ENCODE measurements around the gene PTPRG.

The PTPRG gene

GRCh38 chr3:62097121-62097520 is 535.8 kb downstream of the PTPRG start:
- no peak for DNase-seq

GRCh38 chr3:62098646-62099365 is 537.4 kb downstream of the PTPRG start:
- no peak for DNase-seq

DNA sequence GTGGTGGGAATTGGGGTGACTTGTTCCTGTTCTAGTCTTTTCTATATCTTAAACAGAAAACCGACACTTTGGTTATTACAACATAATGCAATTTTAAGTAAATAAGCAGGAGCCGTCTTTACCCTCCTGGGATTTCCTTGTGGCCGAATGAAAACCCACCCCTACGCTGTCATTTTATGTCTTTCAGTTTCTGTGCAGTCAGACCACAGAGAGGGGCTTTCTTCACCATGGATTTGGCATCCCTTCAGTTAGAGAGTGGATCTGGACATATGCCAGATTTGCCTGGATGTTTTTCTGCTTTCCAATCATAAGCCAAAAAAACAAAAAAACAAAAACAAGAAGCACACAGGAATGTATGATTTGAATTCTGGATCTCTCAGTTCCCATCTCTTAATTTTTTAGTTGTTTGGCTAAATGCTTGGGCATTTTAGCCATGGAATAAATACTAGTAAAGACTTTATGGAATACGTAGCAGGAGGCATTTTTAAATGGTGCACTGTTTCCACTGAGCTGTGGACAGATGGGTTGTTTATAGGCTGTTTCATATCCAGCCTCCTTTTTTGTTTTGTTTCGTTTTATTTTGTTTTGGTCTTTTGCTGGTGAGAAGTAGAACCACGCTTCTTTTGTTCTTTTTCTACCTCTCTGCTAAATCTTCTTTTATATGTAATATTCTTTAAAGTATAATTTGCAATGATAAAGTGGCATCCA is 539.1 kb downstream of the PTPRG start:
- DNase-seq: no peak

- DNase-seq: no peak
These were observed 540.1 kb downstream of the PTPRG start for GRCh38 chr3:62101488-62101887.

DNA sequence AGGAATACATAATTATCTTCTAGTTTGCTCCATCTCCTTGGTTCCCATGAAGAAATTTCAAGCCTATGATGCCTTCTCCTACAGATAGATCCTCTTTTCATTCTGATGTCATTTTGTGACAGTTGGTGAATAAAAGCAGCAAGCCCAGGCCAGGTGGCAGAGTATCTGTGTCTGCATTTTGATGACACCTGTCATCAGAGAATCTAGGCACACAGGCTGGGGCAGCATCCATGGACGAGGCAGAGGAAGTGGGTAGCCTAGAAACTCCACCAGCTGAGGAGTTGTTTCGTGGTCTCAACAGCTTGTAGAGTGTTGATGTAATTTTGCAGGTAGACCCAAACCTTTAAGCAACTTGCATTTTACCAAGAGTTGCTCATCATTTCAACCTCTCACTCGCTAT is 542.2 kb downstream of the PTPRG start:
- DNase-seq: no peak

GRCh38 chr3:62109534-62109933 is 548.2 kb downstream of the PTPRG start:
- DNase-seq: no peak

- DNase-seq: no peak
These were observed 549.3 kb downstream of the PTPRG start for GRCh38 chr3:62110443-62111225.

- no peak for DNase-seq
These were observed 551.7 kb downstream of the PTPRG start for GRCh38 chr3:62113092-62113491.

DNA sequence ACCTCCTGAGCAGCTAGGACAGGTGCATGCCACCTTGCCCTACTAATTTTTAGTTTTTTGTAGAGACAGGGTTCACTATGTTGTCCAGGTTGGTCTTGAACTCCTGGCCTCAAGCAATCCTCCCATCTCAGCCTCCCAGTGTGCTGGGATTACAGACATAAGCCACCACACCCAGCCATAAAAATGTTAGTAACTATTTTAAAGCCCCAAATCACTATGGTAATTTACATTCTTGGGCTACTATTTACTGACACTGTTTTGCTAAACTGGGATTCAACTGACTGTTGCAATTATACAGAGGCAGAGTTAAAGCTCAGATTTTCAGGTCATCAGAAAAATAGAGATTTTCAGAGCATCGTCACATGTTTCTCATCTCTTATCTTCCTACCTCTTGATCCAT is 553.4 kb downstream of the PTPRG start:
- DNase-seq: no peak

GRCh38 chr3:62117903-62118548 is 556.7 kb downstream of the PTPRG start:
- DNase-seq: no peak

- no peak for DNase-seq
These were observed 557.8 kb downstream of the PTPRG start for GRCh38 chr3:62119139-62119538.

DNA sequence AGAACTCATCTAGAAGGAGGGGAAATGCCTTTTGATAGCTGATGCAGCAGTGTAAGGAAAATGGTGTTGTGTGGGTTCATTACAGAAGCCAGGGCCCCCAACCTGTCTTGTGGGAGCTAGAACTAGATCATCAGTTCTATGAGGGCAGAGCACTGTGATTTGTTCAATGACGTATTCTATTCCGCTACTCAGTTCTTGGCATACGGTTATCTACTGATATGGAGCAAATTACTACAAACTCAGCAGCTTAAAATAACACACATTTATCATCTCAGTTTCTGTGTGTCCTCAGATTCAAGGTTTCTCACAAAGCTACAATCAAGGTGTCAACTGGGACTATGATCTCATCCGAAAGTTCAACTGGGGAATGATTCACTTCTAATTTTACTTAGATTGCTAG is 561.4 kb downstream of the PTPRG start:
- DNase-seq: no peak

- no peak for DNase-seq
These were observed 564.0 kb downstream of the PTPRG start for GRCh38 chr3:62125380-62125779.

- no peak for DNase-seq
These were observed 565.7 kb downstream of the PTPRG start for GRCh38 chr3:62127116-62127515.

- no peak for DNase-seq
These were observed 566.7 kb downstream of the PTPRG start for GRCh38 chr3:62128051-62128450.

DNA sequence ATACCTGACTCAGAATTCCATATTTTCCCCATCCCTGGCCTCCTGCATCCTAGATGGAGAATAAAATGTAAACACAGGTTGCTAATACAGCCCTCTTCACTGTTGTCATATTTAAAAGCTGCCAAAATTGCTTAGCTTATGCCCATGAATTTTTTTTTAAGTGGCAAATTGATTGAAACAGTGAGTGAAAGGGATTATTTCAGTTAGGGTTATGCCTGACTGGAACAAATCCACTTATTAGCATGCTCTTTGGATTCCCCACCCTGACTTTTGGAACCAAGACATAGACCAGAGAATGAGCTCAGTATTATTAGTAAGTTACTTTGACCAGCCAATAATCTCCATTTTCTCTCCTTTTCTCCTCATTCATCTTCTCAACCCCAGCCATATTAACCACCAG is 567.3 kb downstream of the PTPRG start:
- no peak for DNase-seq

DNA sequence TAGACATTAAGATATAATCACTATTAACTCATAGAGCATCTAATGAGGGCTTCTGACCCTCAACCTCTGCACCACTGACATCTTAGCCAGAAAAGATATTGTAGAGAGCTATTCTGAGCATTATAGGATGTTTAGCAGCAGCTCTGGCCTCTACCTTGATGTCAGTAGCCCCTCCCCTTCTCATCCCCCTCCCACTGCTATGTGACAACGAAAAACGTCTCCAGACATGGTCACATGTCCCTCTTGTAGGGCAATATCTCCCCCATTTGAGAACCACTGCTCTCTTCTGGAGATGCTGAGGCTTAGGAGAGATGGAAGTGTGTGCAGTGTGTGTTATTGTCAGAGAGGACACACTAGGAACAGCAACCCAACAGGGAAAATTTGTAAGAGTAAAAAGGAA is 569.7 kb downstream of the PTPRG start:
- DNase-seq: no peak

GRCh38 chr3:62131620-62132019 is 570.2 kb downstream of the PTPRG start:
- DNase-seq: peak; percentile 5

DNA sequence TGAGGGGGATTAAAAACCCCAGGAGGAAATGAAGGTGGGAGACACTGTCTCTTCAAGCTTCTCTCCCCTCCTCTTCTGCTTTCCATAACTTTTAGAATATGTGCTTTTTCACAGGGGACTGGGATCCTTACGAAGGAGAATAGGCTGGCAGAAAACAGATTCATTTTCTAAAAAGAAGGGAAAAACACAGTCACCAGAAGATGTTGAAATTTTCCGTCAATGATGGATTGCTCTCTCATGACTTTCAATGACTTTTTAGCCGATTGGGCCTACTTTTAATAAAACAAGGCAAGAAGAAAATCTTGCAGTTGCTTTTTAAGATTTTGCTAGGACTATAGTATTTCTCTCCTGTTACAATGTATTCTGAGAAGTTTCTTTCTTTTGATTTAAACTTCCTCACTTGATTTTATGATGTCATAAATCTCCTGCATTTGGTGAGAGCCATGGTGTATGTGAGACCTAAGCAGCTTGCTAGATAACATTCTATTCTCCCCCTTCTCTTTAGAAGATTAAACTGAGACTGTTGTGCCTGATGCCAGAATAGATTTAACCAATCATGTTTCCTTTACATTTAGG is 570.7 kb downstream of the PTPRG start:
- no peak for DNase-seq

DNA sequence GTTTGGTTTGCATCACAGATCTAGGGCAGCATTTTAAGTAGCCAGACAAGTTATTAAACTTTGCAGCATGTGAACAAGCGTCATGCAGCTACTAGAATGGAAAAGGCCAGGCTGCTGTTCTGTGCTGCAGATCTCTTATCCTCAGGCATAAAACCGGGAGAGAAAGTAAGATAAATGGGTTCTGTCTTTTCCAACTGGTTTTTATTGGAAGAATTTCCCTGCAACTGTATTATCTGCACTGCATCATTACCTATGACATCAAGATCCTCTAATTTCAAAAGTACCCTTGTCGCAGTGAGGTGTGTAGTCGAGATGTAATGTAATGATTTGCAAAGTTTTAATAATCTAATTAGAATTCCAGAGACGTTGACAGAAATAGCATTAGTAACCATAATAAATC is 571.6 kb downstream of the PTPRG start:
- no peak for DNase-seq

DNA sequence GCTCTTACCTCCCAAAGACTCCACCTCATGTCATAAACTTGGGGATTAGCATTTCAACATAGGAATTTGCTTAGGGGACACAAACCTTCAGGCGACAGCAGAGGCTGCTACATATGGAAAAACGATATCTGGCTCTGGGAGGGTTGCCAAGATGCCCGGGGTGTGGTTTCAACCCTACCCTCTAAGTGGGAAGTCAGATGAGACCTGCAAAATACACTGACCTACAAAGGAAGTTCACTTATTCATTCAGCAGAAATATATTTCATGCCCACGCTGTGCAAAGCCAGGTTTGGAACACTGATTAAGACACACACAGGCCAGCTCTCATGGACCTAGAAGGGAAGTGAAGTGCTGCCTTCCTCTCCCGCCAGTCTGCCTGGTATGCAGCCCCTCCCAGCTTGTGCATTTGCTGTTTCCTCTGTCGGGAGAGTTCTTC is 572.7 kb downstream of the PTPRG start:
- DNase-seq: peak; percentile 29

DNA sequence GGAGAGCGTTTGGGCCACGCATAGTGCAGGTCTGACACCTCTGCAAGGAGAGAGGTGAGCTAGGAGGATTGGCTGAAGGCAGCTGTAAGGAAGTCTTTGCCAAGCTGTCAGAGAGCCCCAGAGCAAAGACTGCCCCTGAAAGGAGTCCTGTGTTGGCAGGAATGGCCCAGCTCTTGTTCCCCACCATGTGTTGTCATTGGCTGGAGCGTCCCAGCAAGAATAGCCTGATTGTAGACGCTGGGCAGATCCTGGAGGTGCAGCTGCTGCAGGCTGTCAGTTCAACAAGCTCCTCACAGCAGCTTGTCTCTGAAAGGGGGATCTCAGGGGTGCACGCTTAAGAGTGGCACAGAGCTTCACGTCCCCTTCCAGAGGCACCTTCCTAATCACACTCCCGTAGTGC is 574.4 kb downstream of the PTPRG start:
- no peak for DNase-seq

GRCh38 chr3:62139957-62140356 is 578.6 kb downstream of the PTPRG start:
- DNase-seq: no peak

Data from hematopoietic multipotent progenitor cell treated with erythropoietin and hydrocortisone succinate and interleukin-3 and kit ligand, for 6 days (in vitro differentiated cells).